ENCODE measurements around the gene PFN1. TPM values are rescaled to one million over a fixed set of nuclear protein-coding genes. Genes with fewer than 3 reads are reported as not detected.

Gene PFN1
- total RNA-seq, 3 donors from 2014 or later (not counting 1 experiment from before 2014, with no cell fraction given), result 1,278 to 1,379 (median 1,308) TPM

DNA sequence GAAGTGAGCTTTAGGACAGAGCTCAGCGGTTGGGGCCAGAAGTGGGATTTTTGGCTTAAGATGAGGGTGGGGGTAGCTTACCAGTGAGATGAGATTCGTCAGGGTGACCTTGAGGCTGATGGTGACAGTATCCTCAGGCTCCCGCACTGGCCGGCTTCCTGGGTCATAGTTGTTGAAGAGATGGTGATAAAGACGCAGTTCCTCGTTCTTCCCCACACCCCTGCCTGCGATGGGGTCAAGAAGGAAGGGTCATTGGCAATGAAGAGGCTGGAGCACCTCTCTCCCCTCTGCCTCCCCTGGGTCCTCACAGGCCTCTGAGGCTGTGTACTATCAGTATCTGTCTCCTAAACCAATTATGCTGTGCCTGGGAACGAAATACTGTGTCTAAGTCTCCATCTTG is 45.8 kb downstream of the PFN1 start:
- Histone ChIP-seq H3K9me3 (ENCODE audit: control insufficient read depth, insufficient read depth, low read length) (no peaks in the 10 kb centered on the region), H3K27ac (ENCODE audit: low read length) (peak overlapping the region; percentile 88), H3K27me3 (ENCODE audit: control insufficient read depth, insufficient read depth, low read length) (peaks cover 10% of the 10 kb centered on the region), H3K4me1 (ENCODE audit: control insufficient read depth, insufficient read depth, low read length) (peaks cover 58% of the 10 kb centered on the region), H3K4me3 (ENCODE audit: low read length) (no peak overlapping the region), H3K36me3 (ENCODE audit: control insufficient read depth, insufficient read depth, low read length) (no peaks in the 10 kb centered on the region)
- DNase-seq (no peak), ATAC-seq (peak in 2 of 3 donors; percentile 0)
- TF ChIP-seq, protein P1, sequence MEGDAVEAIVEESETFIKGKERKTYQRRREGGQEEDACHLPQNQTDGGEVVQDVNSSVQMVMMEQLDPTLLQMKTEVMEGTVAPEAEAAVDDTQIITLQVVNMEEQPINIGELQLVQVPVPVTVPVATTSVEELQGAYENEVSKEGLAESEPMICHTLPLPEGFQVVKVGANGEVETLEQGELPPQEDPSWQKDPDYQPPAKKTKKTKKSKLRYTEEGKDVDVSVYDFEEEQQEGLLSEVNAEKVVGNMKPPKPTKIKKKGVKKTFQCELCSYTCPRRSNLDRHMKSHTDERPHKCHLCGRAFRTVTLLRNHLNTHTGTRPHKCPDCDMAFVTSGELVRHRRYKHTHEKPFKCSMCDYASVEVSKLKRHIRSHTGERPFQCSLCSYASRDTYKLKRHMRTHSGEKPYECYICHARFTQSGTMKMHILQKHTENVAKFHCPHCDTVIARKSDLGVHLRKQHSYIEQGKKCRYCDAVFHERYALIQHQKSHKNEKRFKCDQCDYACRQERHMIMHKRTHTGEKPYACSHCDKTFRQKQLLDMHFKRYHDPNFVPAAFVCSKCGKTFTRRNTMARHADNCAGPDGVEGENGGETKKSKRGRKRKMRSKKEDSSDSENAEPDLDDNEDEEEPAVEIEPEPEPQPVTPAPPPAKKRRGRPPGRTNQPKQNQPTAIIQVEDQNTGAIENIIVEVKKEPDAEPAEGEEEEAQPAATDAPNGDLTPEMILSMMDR (IDR thresholded peaks at IDR 0.05), result no peak
- no peaks in the 10 kb centered on the region for H3K36me3 Mint-ChIP-seq
- peak overlapping the region; percentile 93 to 94 for H3K27ac Mint-ChIP-seq
- 59% methylated on average over 8 of the region's 8 CpGs for WGBS (ENCODE audit: insufficient coverage)
- no peaks in the 10 kb centered on the region for H3K27me3 Mint-ChIP-seq (ENCODE audit: low read depth in 2 of 2)
- intact Hi-C loops (cut with micrococcal nuclease), result loop anchor here (2.0 to 5.0 kb wide), 3 partner anchors 64 to 105 kb away; partner anchors contain the start of genes CAMTA2, PSMB6 and SPAG7
- peaks cover 37 to 42% of the 10 kb centered on the region in 2 donors for H3K4me1 Mint-ChIP-seq
- no peaks in the 10 kb centered on the region for H3K9me3 Mint-ChIP-seq
- peak overlapping the region; percentile 83 for H3K4me3 Mint-ChIP-seq

DNA sequence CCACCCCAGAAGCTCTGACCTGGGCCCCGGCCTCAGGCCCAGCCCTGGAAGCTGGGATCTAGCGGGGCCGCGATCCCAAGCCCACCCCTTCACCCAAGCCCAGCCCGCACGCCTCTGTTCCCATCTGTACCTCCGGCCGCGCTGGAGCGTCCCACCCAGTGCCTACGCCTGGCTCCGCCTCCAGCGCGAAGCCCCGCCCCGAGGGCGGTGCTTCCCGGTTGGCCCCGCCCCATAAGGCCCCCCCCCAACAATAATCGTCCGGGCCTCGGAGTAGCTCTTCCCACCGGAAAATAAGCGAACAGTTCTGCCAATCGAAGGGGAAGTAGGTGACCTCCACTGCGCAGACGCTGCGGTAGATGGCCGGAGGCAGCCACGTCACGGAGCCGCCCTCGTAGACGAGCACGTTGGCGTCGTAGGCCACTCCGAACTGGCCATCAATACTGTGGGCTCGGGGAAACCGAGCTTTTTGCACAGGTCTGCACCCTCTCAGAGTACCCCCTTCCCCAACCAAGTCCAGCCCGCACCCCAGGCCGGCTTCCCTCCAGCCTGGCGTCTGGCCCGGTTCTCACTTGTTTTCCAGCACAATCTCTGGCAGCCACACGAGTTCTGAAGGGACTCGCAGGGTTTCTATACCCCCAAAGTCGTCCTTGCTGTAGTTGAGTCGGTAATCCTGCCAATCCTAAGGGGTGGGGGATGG is 46.5 kb downstream of the PFN1 start:
- Mint-ChIP-seq H3K9me3 (no peaks in the 10 kb centered on the region), H3K36me3 (no peaks in the 10 kb centered on the region), H3K4me3 (peak overlapping the region; percentile 83), H3K4me1 (peaks cover 37 to 42% of the 10 kb centered on the region in 2 donors), H3K27me3 (ENCODE audit: low read depth in 2 of 2) (no peaks in the 10 kb centered on the region), H3K27ac (peak overlapping the region; percentile 93 to 94)
- Histone ChIP-seq H3K27me3 (ENCODE audit: control insufficient read depth, insufficient read depth, low read length) (peaks cover 10% of the 10 kb centered on the region), H3K4me1 (ENCODE audit: control insufficient read depth, insufficient read depth, low read length) (peaks cover 58% of the 10 kb centered on the region), H3K4me3 (ENCODE audit: low read length) (peak overlapping the region; percentile 28), H3K36me3 (ENCODE audit: control insufficient read depth, insufficient read depth, low read length) (peaks cover 3% of the 10 kb centered on the region), H3K9me3 (ENCODE audit: control insufficient read depth, insufficient read depth, low read length) (no peaks in the 10 kb centered on the region), H3K27ac (ENCODE audit: low read length) (peak overlapping the region; percentile 88)
- DNase-seq (peak; percentile 52 to 55), ATAC-seq (peak; percentile 15 to 46 (median 30))
- intact Hi-C loops (cut with micrococcal nuclease), result loop anchor here (2.0 to 5.0 kb wide), 4 partner anchors 43 to 104 kb away; partner anchors contain the start of genes CAMTA2, PSMB6 and SPAG7
- WGBS (ENCODE audit: insufficient coverage), result 41% methylated on average over 48 of the region's 48 CpGs
- TF ChIP-seq, protein P1 (IDR thresholded peaks at IDR 0.05), result no peak

DNA sequence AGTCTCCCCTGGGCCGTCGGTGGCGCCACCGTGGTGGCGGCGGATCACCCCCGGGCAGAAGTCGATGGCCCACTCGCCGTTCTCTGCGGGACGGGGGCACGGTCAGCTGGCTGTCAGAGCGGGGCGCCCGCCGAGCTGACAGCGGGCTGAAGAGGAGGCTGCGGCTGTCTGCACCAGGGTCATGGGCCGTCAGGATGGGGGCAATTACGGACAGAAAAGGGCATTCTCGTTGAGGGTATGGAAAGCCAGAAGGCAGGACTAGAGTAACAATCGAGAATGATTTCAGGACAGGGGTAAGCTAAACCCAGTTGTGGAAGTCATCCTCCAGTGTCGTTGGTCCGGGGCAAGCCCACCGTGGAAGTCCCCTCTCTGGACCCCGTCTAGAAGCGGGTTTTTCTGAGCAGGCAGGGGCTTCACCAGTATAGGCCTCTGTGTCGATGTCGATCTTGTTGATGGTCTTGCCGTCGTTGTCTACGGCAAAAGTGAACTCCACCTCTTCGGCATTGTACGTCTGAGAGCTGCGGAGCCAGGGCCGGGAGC is 47.2 kb downstream of the PFN1 start:
- peak overlapping the region; percentile 88 for H3K27ac ChIP-seq (ENCODE audit: low read length)
- H3K36me3 Mint-ChIP-seq, result no peaks in the 10 kb centered on the region
- ATAC-seq (no peak), DNase-seq (peak in 1 of 2 donors; percentile 31)
- no peaks in the 10 kb centered on the region for H3K27me3 Mint-ChIP-seq (ENCODE audit: low read depth in 2 of 2)
- H3K4me3 ChIP-seq (ENCODE audit: low read length), result peak overlapping the region; percentile 28
- intact Hi-C loops (cut with micrococcal nuclease), result loop anchor here (2.0 to 5.0 kb wide), 2 partner anchors 44 to 104 kb away; partner anchors contain the start of gene PSMB6
- peak overlapping the region; percentile 83 for H3K4me3 Mint-ChIP-seq
- peak overlapping the region; percentile 93 to 94 for H3K27ac Mint-ChIP-seq
- H3K4me1 ChIP-seq (ENCODE audit: control insufficient read depth, insufficient read depth, low read length), result peaks cover 58% of the 10 kb centered on the region
- TF ChIP-seq, protein P1 (IDR thresholded peaks at IDR 0.05), result no peak
- H3K36me3 ChIP-seq (ENCODE audit: control insufficient read depth, insufficient read depth, low read length), result peaks cover 10% of the 10 kb centered on the region
- no peaks in the 10 kb centered on the region for H3K9me3 ChIP-seq (ENCODE audit: control insufficient read depth, insufficient read depth, low read length)
- 38% methylated on average over 37 of the region's 37 CpGs for WGBS (ENCODE audit: insufficient coverage)
- peaks cover 10% of the 10 kb centered on the region for H3K27me3 ChIP-seq (ENCODE audit: control insufficient read depth, insufficient read depth, low read length)
- peaks cover 37 to 42% of the 10 kb centered on the region in 2 donors for H3K4me1 Mint-ChIP-seq
- no peaks in the 10 kb centered on the region for H3K9me3 Mint-ChIP-seq
